HG03469 (cell line): ENCODE data around the gene NEDD4.
"Not testable (repeated sequence)": the region's sequence is repeated elsewhere in the genome, so short reads cannot be mapped to it uniquely, and the experiment has no call there.

ENCODE experiments used
- ATAC-seq: cut with Tn5 transposase; IDR thresholded peaks from one replicate; pipeline ENCODE4 v1.9.1; 2021; ENCODE audit warnings: mild to moderate bottlenecking, moderate library complexity, moderate number of reproducible peaks; ENCODE audit not compliant: unreplicated experiment

Gene NEDD4

DNA sequence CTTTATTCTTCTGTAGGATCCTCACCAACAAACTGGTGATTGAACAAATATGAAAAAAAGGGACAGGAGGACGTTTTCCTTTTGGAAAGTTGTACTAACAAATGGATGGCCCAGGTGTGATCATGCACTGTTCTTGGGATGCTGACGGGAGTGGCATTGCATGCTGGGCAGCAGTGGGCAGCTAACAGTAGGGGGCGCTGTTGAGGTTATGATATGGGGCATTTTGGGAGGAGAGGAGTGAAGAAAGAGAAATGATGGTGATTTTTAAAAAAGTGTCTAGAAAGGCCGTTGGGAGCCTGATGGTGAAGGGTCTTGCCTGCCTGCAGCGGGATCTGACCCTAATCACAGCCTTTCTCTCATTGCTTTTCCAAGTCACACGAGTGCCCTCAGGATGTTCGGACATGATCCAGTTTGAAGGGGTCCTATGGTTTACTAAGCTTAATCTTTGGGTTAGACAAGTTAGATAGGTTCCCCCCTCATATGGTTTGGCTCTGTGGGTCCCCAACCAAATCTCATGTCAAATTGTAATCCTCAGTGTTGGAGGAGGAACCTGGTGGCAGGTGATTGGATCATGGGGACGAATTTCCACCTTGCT, 204.2 kb downstream of the NEDD4 start:
- no peak for ATAC-seq

DNA sequence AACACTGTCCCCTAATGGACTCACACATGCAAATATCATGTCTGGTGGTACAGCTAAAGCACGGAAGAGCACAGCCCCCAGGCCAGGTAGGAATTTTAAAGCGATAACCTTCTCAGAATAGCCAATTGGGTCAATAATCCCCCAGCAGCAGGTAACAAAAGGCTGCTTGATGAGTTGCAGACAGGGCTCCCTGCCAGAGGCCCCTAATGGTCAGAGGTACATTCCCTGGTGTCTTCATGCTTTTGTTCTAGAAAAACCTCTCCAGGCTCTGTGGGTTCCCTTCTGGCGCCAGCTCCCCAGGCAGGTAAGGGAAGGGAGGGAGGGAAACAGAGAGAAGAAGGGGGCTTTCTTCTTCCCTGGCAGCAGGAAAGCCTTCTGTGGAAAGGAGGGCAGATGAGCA, 207.1 kb downstream of the NEDD4 start:
- no peak for ATAC-seq

DNA sequence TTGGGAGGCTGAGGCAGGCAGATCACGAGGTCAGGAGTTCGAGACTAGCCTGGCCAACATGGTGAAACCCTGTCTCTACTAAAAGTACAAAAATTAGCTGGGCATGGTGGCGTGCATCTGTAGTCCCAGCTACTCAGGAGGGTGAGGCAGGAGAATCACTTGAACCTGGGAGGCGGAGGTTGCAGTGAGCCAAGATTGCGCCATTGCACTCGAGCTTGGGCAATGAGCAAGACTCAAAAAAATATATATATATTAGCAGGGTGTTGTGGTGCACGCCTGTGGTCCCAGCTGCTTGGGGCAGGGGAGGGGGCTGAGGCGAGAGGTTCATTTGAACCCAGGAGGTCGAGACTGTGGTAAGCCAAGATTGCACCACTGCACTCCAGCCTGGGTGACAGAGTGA, 207.8 kb downstream of the NEDD4 start:
- not testable (repeated sequence) for ATAC-seq

DNA sequence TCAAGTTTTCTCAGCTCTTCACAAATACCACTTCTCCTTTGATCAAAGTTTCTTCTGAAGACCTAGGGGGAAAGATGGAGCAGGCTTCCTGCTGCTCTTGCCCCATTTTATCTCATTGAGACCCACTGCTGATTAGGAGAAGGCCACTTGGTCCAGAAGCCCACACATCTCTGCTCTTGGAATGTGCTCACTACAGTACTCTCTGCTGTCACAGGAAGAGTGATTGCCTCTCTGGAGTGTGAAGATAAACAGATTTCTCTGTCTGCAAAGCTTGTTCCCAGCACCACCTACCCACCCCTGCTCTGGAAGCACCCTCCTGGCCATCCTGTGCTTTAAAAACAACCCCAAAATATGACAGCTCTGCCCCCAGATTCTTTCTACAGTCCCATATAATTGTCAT, 209.1 kb downstream of the NEDD4 start:
- ATAC-seq = no peak

DNA sequence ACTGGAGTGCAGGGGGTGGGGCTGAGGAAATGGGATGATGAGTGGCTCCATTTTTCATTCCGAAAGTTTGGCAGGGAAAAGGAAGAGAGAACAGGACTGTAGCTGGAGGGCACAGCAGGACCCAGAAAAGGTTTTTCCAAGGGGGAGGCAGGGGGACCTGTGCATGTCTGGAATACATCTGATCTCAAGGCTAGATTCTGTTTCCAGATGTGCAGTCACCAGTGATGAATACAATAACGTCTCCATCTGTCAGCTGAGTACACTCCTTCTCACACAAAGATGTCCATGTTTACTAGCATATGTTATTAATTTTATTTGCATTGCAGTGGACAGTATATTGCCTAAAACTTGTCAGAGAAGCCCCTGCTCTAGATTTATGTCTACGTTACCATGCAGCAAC, 210.5 kb downstream of the NEDD4 start:
- ATAC-seq = no peak

DNA sequence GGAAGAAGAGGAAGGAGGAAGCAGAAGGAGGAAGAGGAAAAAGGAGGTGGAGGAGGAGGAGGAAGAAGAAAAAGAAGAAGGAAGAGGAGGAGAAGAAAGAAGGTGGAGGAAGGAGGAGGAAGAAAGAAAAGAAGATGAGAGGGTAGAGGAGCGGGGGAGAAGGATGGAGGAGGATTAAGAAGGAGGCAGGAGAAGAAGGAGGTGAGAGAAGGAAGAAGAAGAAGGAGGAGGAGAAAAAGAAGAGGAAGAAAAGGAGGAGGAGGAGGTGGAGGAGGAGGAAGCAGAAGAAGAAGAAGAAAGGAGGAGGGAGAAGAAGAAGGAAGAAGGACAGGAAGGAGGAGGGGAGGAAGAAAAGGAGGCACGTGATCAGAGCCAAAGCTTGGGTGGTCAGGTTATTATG, 213.1 kb downstream of the NEDD4 start:
- no peak for ATAC-seq

DNA sequence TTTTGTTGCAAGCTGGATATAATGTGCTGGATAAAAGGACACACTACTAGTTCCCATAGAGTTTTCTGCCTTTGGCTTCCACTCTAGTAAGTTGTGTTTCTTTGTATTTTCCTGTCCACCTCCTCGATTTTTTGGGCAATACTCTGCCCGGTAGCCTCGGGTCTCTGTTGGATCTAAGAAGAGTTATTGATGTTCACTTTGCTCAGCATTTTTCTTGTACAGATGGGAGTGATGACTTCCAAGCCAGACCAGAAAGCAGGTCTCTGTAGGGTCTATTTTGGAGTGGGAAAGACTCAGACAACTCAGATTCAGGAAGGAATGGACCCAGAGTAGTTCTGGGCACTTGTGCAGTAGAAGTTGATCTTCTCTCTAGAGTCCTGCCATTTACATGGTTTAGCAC, 214.5 kb downstream of the NEDD4 start:
- no peak for ATAC-seq
